Hematopoietic multipotent progenitor cell treated with erythropoietin and hydrocortisone succinate and interleukin-3 and kit ligand, for 17 days (in vitro differentiated cells): ENCODE results near the gene NT5C1B.
"Not testable (repeated sequence)": the region's sequence is repeated elsewhere in the genome, so short reads cannot be mapped to it uniquely, and the experiment has no call there.

Source experiments
- DNase-seq: peaks from one replicate; pipeline ENCODE4 v3.0.0-alpha.2; 2015; ENCODE audit warnings: low spot score

The NT5C1B gene

GRCh38 chr2:18589354-18589753 lies at the start of gene NT5C1B:
Gene NT5C1B (minus strand): TSS chr2:18589569. CDS start chr2:18589468, 101 bp downstream.
- DNase-seq: no peak

- DNase-seq: no peak
These were observed 47.8 kb upstream of the NT5C1B start for GRCh38 chr2:18637196-18637595.

GRCh38 chr2:18632699-18633098 lies 43.3 kb upstream of the NT5C1B start:
- DNase-seq: not testable (repeated sequence)

- no peak for DNase-seq
These were observed 41.6 kb upstream of the NT5C1B start for GRCh38 chr2:18630941-18631340.

- no peak for DNase-seq
These were observed 41.2 kb upstream of the NT5C1B start for GRCh38 chr2:18630541-18630940.

- no peak for DNase-seq
These were observed 40.7 kb upstream of the NT5C1B start for GRCh38 chr2:18630101-18630500.

- DNase-seq: no peak
These were observed 37.7 kb upstream of the NT5C1B start for GRCh38 chr2:18626958-18627650.

- no peak for DNase-seq
These were observed 36.9 kb upstream of the NT5C1B start for GRCh38 chr2:18626256-18626668.

GRCh38 chr2:18625563-18625962 lies 36.2 kb upstream of the NT5C1B start:
- no peak for DNase-seq

- DNase-seq: no peak
These were observed 34.4 kb upstream of the NT5C1B start for GRCh38 chr2:18623782-18624181.

- DNase-seq: no peak
These were observed 31.7 kb upstream of the NT5C1B start for GRCh38 chr2:18620867-18621632.

- no peak for DNase-seq
These were observed 29.7 kb upstream of the NT5C1B start for GRCh38 chr2:18619091-18619490.

- DNase-seq: no peak
These were observed 24.7 kb upstream of the NT5C1B start for GRCh38 chr2:18614041-18614440.

GRCh38 chr2:18612133-18612532 lies 22.8 kb upstream of the NT5C1B start:
- no peak for DNase-seq

GRCh38 chr2:18611604-18612003 lies 22.2 kb upstream of the NT5C1B start:
- no peak for DNase-seq

GRCh38 chr2:18611184-18611583 lies 21.8 kb upstream of the NT5C1B start:
- DNase-seq: no peak

GRCh38 chr2:18610651-18611050 lies 21.3 kb upstream of the NT5C1B start:
- DNase-seq: no peak

GRCh38 chr2:18610090-18610489 lies 20.7 kb upstream of the NT5C1B start:
- no peak for DNase-seq

- DNase-seq: no peak
These were observed 15.7 kb upstream of the NT5C1B start for GRCh38 chr2:18605115-18605514.

- no peak for DNase-seq
These were observed 15.1 kb upstream of the NT5C1B start for GRCh38 chr2:18604531-18604885.

GRCh38 chr2:18603854-18604530 lies 14.6 kb upstream of the NT5C1B start:
- DNase-seq: no peak

GRCh38 chr2:18602298-18602697 lies 12.9 kb upstream of the NT5C1B start:
- DNase-seq: no peak

GRCh38 chr2:18600255-18600613 lies 10.9 kb upstream of the NT5C1B start:
- DNase-seq: no peak
